Measurements from ENCODE around the gene PTPRN2. TPM values are rescaled to one million over a fixed set of nuclear protein-coding genes. Genes with fewer than 3 reads are reported as not detected.

Gene PTPRN2
- total RNA-seq, 2 experiments from 2014 or later: 0.70 TPM; not detected in 1

- no TSS peak for BruUV-seq (replicated peaks)
- Histone ChIP-seq H3K36me3 (ENCODE audit: insufficient read depth, low read length) (no peaks in the 10 kb centered on the region), H3K27ac (ENCODE audit: low read depth, low read length, poor library complexity, severe bottlenecking) (no peak overlapping the region), H3K9me3 (ENCODE audit: low read length) (no peaks in the 10 kb centered on the region), H3K4me1 (ENCODE audit: insufficient read depth, low read length, poor library complexity, severe bottlenecking) (no peaks in the 10 kb centered on the region), H4K20me1 (ENCODE audit: insufficient read depth, low read length) (no peaks in the 10 kb centered on the region), H3K4me3 (ENCODE audit: low read depth, low read length, poor library complexity, severe bottlenecking) (no peak overlapping the region), H3K9me2 (ENCODE audit: insufficient read depth, low read length) (no peaks in the 10 kb centered on the region), H3K4me2 (ENCODE audit: low read length) (no peak overlapping the region), H3K79me2 (ENCODE audit: insufficient read depth, low read depth, low read length) (no peaks in the 10 kb centered on the region), H2AFZ (ENCODE audit: low read length) (no peak overlapping the region)
- ChIA-PET CTCF (ENCODE audit: unreplicated experiment) (no interaction called here), POLR2A (no interaction called here)
- no peak for DNase-seq (ENCODE audit: low spot score)
- intact Hi-C loops (cut with micrococcal nuclease; ENCODE audit: unreplicated experiment): no loop called here
- TF ChIP-seq CTCF (conservative IDR thresholded peaks at IDR 0.05; ENCODE audit: low read length): no peak
- no peak for TF ChIP-seq EZH2phosphoT487 (IDR thresholded peaks at IDR 0.05; ENCODE audit: borderline replicate concordance, low read depth, low read length)
Observed at GRCh38 chr7:158111049-158111751, 476.4 kb downstream of the PTPRN2 start.

- no peak overlapping the region for H3K4me2 ChIP-seq (ENCODE audit: low read length)
- ChIA-PET CTCF (ENCODE audit: unreplicated experiment) (no interaction called here), POLR2A (no interaction called here)
- no TSS peak for BruUV-seq (replicated peaks)
- no peaks in the 10 kb centered on the region for H4K20me1 ChIP-seq (ENCODE audit: insufficient read depth, low read length)
- no peaks in the 10 kb centered on the region for H3K4me1 ChIP-seq (ENCODE audit: insufficient read depth, low read length, poor library complexity, severe bottlenecking)
- H3K27ac ChIP-seq (ENCODE audit: low read depth, low read length, poor library complexity, severe bottlenecking): no peak overlapping the region
- H3K9me3 ChIP-seq (ENCODE audit: low read length): no peaks in the 10 kb centered on the region
- no peak overlapping the region for H3K4me3 ChIP-seq (ENCODE audit: low read depth, low read length, poor library complexity, severe bottlenecking)
- no peaks in the 10 kb centered on the region for H3K36me3 ChIP-seq (ENCODE audit: insufficient read depth, low read length)
- TF ChIP-seq CTCF (conservative IDR thresholded peaks at IDR 0.05; ENCODE audit: low read length) (no peak), EZH2phosphoT487 (IDR thresholded peaks at IDR 0.05; ENCODE audit: borderline replicate concordance, low read depth, low read length) (no peak)
- H3K79me2 ChIP-seq (ENCODE audit: insufficient read depth, low read depth, low read length): no peaks in the 10 kb centered on the region
- H2AFZ ChIP-seq (ENCODE audit: low read length): no peak overlapping the region
- no peak for DNase-seq (ENCODE audit: low spot score)
- intact Hi-C loops (cut with micrococcal nuclease; ENCODE audit: unreplicated experiment): no loop called here
- no peaks in the 10 kb centered on the region for H3K9me2 ChIP-seq (ENCODE audit: insufficient read depth, low read length)
Observed at GRCh38 chr7:158110661-158111048, 477.0 kb downstream of the PTPRN2 start.

- Histone ChIP-seq H3K4me1 (ENCODE audit: insufficient read depth, low read length, poor library complexity, severe bottlenecking) (no peaks in the 10 kb centered on the region), H3K79me2 (ENCODE audit: insufficient read depth, low read depth, low read length) (no peaks in the 10 kb centered on the region), H2AFZ (ENCODE audit: low read length) (no peak overlapping the region), H3K4me3 (ENCODE audit: low read depth, low read length, poor library complexity, severe bottlenecking) (no peak overlapping the region), H3K4me2 (ENCODE audit: low read length) (no peak overlapping the region), H3K9me3 (ENCODE audit: low read length) (no peaks in the 10 kb centered on the region), H3K27ac (ENCODE audit: low read depth, low read length, poor library complexity, severe bottlenecking) (no peak overlapping the region), H3K9me2 (ENCODE audit: insufficient read depth, low read length) (no peaks in the 10 kb centered on the region), H4K20me1 (ENCODE audit: insufficient read depth, low read length) (no peaks in the 10 kb centered on the region), H3K36me3 (ENCODE audit: insufficient read depth, low read length) (no peaks in the 10 kb centered on the region)
- no TSS peak for BruUV-seq (replicated peaks)
- POLR2A ChIA-PET: no interaction called here
- DNase-seq (ENCODE audit: low spot score): no peak
- intact Hi-C loops (cut with micrococcal nuclease; ENCODE audit: unreplicated experiment): no loop called here
- CTCF ChIA-PET (ENCODE audit: unreplicated experiment): no interaction called here
- TF ChIP-seq CTCF (conservative IDR thresholded peaks at IDR 0.05; ENCODE audit: low read length): no peak
- TF ChIP-seq EZH2phosphoT487 (IDR thresholded peaks at IDR 0.05; ENCODE audit: borderline replicate concordance, low read depth, low read length): no peak
Observed at GRCh38 chr7:158110034-158110590, 477.5 kb downstream of the PTPRN2 start.

Data from OCI-LY7 (cell line).